Breast epithelium (tissue), 4 donors: ENCODE results near the gene ACTRT2. TPM values are rescaled to one million over a fixed set of nuclear protein-coding genes. Genes with fewer than 3 reads are reported as not detected.

Experiments
- DNase-seq, 2 donors: peaks; one replicate each; pipeline ENCODE4 v3.0.0-alpha.2; 2019; ENCODE audit warnings: low spot score in 2 of 2
- H3K27ac ChIP-seq, 2 donors: fragments of 200-600 bp; sonication (generic) in 1 of 2; one replicate each; pipeline ENCODE4 v1.5.1; 2016 to 2019; ENCODE audit warnings: mild to moderate bottlenecking in 1 of 2
- H3K27me3 ChIP-seq, 2 donors: fragments of 200-600 bp; sonication (generic) in 1 of 2; one replicate each; pipeline versions ENCODE4 v1.5.1 to v1.6.0; 2017 to 2019; ENCODE audit warnings: control low read depth in 1 of 2, mild to moderate bottlenecking in 1 of 2
- H3K36me3 ChIP-seq: fragments of 200-600 bp; one replicate; pipeline ENCODE4 v1.5.1; 2019
- H3K4me1 ChIP-seq, 2 donors: fragments of 200-600 bp; sonication (generic); one replicate each; pipeline ENCODE4 v1.5.1; 2016 to 2019; ENCODE audit warnings: control low read depth in 1 of 2
- H3K4me3 ChIP-seq, 3 donors: fragments of 200-600 bp; sonication (generic); 1 replicate in 2 of 3; 2 replicates in 1 of 3; pipeline ENCODE4 v1.5.1; 2016 to 2019; ENCODE audit warnings: mild to moderate bottlenecking in 3 of 3, moderate library complexity in 2 of 3
- H3K9me3 ChIP-seq, 2 donors: fragments of 200-600 bp; sonication (generic) in 1 of 2; one replicate each; pipeline ENCODE4 v1.5.1; 2016 to 2019; ENCODE audit warnings: control low read depth in 1 of 2
- POLR2A ChIP-seq: fragments of 450-650 bp; IDR thresholded peaks from one replicate; pipeline ENCODE4 v1.6.1; 2016; ENCODE audit warnings: antibody characterized with exemption, mild to moderate bottlenecking, moderate library complexity
- POLR2AphosphoS5 ChIP-seq, 3 donors: sonication (generic); formaldehyde crosslinking; IDR thresholded peaks; one replicate each; pipeline ENCODE4 v1.6.1; 2017; ENCODE audit warnings: antibody characterized with exemption in 3 of 3
- intact Hi-C: fragments of 100-400 bp; cut with DNase I; formaldehyde crosslinking; loops from one replicate; pipeline ENCODE4 v1.15.1; 2023; ENCODE audit warnings: low total_unique reads
- total RNA-seq, 3 donors: library from RNA; depleted of rRNA; stranded (reverse); fragments of >200 nt; gene quantifications; one replicate each; pipeline ENCODE4 v1.1.0, GENCODE V29; 2016
- TF ChIP-seq, protein P1 (sequence below), 3 donors: fragments of 450-650 bp; IDR thresholded peaks; one replicate each; pipeline ENCODE4 v1.5.1; 2016 to 2017; ENCODE audit warnings: antibody characterized with exemption in 3 of 3, mild to moderate bottlenecking in 3 of 3, moderate library complexity in 3 of 3

The ACTRT2 gene
- total RNA-seq, 3 donors from 2014 or later, result not detected

DNA sequence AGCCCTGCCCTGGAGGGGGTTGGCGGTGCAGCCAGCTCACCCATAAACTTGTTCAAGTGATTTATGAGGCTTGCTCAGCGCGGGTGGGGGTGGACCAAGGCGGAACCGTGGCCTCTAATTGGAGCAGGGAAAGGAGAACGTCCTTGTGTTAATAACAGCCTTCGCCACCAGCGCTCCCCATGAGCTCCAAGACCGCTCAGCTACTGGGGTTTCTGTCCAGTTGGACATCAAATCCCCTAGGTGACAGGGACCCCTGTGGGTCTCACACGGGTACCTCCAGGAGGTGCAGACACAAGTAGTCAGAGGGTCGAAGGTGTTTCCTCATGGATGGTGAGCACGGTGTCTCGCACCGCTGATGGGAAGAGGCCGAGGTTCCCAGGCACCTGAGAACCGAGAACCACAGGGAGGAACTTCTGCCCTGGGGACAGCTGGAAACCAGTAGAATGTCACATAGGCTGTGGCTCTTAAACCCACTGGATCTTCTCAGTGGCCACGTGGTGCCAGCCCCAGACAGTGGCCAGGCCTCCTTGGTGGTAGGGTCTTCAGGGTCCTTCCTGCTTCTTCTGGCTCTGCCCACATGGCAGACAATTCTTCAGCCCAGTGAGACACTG is 3.7 kb upstream of the ACTRT2 start:
- Histone ChIP-seq H3K4me1 (no peaks in the 10 kb centered on the region), H3K9me3 (no peaks in the 10 kb centered on the region), H3K27me3 (peaks cover 0 to 73% of the 10 kb centered on the region in 2 donors), H3K4me3 (no peak overlapping the region), H3K27ac (no peak overlapping the region), H3K36me3 (no peaks in the 10 kb centered on the region)
- TF ChIP-seq, protein P1, sequence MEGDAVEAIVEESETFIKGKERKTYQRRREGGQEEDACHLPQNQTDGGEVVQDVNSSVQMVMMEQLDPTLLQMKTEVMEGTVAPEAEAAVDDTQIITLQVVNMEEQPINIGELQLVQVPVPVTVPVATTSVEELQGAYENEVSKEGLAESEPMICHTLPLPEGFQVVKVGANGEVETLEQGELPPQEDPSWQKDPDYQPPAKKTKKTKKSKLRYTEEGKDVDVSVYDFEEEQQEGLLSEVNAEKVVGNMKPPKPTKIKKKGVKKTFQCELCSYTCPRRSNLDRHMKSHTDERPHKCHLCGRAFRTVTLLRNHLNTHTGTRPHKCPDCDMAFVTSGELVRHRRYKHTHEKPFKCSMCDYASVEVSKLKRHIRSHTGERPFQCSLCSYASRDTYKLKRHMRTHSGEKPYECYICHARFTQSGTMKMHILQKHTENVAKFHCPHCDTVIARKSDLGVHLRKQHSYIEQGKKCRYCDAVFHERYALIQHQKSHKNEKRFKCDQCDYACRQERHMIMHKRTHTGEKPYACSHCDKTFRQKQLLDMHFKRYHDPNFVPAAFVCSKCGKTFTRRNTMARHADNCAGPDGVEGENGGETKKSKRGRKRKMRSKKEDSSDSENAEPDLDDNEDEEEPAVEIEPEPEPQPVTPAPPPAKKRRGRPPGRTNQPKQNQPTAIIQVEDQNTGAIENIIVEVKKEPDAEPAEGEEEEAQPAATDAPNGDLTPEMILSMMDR (IDR thresholded peaks at IDR 0.05), result no peak
- TF ChIP-seq POLR2A (no peak), POLR2AphosphoS5 (IDR thresholded peaks at IDR 0.05) (no peak)
- intact Hi-C loops, result loop anchor here (10.0 kb wide), 1 partner anchor 397 kb away; no protein-coding TSS in a partner anchor
- peak in 1 of 2 donors; percentile 45 for DNase-seq

DNA sequence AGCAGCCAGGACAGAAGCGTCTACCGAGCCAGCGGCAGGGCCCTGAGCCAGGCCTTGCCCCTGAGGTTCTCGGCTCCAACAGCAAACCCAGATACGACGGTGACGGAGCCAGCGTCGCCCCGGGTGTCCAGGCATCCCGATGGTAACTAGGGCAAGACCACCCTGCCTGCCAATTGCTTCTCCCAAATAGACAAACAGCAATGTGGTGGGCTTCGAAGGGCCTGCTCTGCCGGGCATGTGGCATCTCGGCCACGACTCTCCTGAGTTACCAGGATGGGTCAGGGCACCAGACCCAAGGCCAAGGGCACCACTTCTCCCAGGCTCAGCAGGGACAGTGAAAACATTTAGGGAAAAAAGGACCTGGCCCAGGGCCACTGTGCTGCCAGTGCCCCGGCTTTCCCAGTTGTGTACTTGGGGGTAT is 3.2 kb upstream of the ACTRT2 start:
- Histone ChIP-seq H3K4me3 (no peak overlapping the region), H3K4me1 (no peaks in the 10 kb centered on the region), H3K36me3 (no peaks in the 10 kb centered on the region), H3K27ac (no peak overlapping the region), H3K27me3 (peaks cover 0 to 67% of the 10 kb centered on the region in 2 donors), H3K9me3 (no peaks in the 10 kb centered on the region)
- TF ChIP-seq POLR2AphosphoS5 (IDR thresholded peaks at IDR 0.05), result no peak
- TF ChIP-seq POLR2A, result no peak
- TF ChIP-seq, protein P1 (IDR thresholded peaks at IDR 0.05), result no peak
- DNase-seq, result peak in 1 of 2 donors; percentile 28
- intact Hi-C loops, result loop anchor here (10.0 kb wide), 1 partner anchor 397 kb away; no protein-coding TSS in a partner anchor

DNA sequence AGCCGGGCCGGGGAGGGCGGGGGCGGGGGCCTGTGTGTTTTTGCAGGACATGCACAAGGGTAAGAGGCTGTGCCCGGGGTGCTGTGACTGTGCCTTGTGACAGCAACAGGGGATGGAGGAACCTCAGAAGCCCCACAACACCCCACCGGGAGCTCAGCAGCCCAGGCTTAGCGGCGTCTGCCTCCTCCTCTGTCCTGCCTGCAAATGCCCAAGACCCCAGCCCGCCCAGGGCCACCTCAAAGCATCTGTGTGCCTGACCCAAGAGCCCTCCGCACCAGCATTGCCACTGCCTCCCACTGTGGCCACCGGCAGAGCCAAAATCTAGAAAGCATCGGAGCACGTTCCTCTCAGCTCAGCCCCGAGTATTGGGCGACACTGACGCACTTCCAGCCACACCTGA is 2.7 kb upstream of the ACTRT2 start:
- TF ChIP-seq, protein P1 (IDR thresholded peaks at IDR 0.05), result no peak
- TF ChIP-seq POLR2AphosphoS5 (IDR thresholded peaks at IDR 0.05), result no peak
- TF ChIP-seq POLR2A, result no peak
- no peaks in the 10 kb centered on the region for H3K9me3 ChIP-seq
- DNase-seq, result peak in 1 of 2 donors; percentile 33
- no peaks in the 10 kb centered on the region for H3K36me3 ChIP-seq
- H3K27ac ChIP-seq, result no peak overlapping the region
- H3K27me3 ChIP-seq, result peaks cover 0 to 64% of the 10 kb centered on the region in 2 donors
- intact Hi-C loops, result loop anchor here (10.0 kb wide), 1 partner anchor 396 kb away; no protein-coding TSS in a partner anchor
- no peak overlapping the region for H3K4me3 ChIP-seq
- H3K4me1 ChIP-seq, result no peaks in the 10 kb centered on the region

DNA sequence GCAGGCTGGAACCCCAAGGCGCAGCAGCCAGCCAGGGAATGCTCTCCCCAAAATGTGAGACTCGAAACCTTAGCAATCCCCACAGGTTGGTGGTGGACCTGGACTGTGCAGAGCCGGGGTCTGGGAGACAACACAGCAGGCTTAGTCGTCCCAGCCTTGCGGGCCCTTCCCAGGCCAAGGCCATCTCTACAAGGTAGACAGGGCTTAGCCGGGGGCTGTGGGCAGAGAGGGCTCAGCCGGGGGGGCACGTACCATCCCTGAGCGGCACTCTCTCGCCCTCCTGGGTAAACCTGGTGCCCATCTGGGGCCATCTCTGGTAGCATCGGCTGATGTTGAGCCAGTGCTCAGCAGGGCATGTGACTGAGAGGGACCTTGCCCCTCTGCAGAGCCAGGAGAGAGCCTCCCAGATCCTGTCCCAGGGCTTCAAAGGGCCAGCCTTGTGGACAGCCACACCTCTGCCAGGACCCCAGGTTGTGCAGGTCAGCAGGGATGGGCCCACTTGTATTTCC is 2.2 kb upstream of the ACTRT2 start:
- H3K36me3 ChIP-seq, result no peaks in the 10 kb centered on the region
- intact Hi-C loops, result loop anchor here (10.0 kb wide), 1 partner anchor 396 kb away; no protein-coding TSS in a partner anchor
- H3K27me3 ChIP-seq, result peaks cover 0 to 59% of the 10 kb centered on the region in 2 donors
- DNase-seq, result no peak
- no peak overlapping the region for H3K27ac ChIP-seq
- no peak overlapping the region for H3K4me3 ChIP-seq
- no peaks in the 10 kb centered on the region for H3K9me3 ChIP-seq
- TF ChIP-seq POLR2A, result no peak
- TF ChIP-seq, protein P1 (IDR thresholded peaks at IDR 0.05), result no peak
- no peak for TF ChIP-seq POLR2AphosphoS5 (IDR thresholded peaks at IDR 0.05)
- H3K4me1 ChIP-seq, result no peaks in the 10 kb centered on the region

DNA sequence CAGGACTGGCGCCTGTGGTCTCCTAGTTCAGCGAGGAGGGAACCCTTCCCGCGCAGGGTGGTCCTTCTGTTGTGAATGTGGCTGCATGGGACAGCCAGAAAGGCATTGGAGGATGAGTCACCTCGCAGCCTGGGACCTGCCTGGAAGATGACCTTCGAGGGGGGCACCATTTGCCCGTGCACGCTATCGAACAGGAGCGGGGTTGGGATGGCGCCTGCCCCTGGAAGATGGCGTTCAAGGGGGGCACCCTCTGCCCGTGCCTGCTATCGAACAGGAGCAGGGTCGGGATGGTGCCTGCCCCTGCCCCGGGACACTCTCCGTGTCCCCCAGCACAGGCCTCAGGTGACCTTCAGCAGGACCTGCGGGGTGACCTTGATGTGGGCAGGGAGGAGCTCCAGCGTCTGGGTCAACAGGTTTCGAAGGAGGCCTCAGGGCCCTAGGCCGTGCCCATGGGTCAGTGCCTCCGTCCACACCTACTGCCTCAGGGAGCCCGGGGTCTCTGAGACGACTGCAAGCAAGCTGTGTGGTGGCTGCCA is 1.7 kb upstream of the ACTRT2 start:
- Histone ChIP-seq H3K4me1 (no peaks in the 10 kb centered on the region), H3K36me3 (no peaks in the 10 kb centered on the region), H3K9me3 (peaks cover 0 to 2% of the 10 kb centered on the region in 2 donors), H3K27me3 (peaks cover 0 to 53% of the 10 kb centered on the region in 2 donors), H3K27ac (no peak overlapping the region), H3K4me3 (no peak overlapping the region)
- peak in 1 of 2 donors; percentile 42 for DNase-seq
- TF ChIP-seq POLR2A, result no peak
- intact Hi-C loops, result loop anchor here (10.0 kb wide), 1 partner anchor 395 kb away; no protein-coding TSS in a partner anchor
